Parathyroid adenoma (tissue), 2 donors: Measurements from ENCODE around the gene SYTL2.

Experiments
- H2AFZ ChIP-seq: fragments of 300-600 bp; sonication (generic); one replicate; pipeline ENCODE4 v1.7.0; 2017; ENCODE audit warnings: antibody characterized with exemption, mild to moderate bottlenecking
- H3K27ac ChIP-seq: fragments of 300-600 bp; sonication (generic); one replicate; pipeline ENCODE4 v1.7.0; 2017
- H3K27me3 ChIP-seq: fragments of 300-600 bp; sonication (generic); one replicate; pipeline ENCODE4 v1.7.0; 2017; ENCODE audit warnings: low read length; ENCODE audit not compliant: control insufficient read depth, insufficient read depth
- H3K36me3 ChIP-seq: fragments of 300-600 bp; sonication (generic); one replicate; pipeline ENCODE4 v1.7.0; 2017; ENCODE audit warnings: low read length; ENCODE audit not compliant: control insufficient read depth, insufficient read depth
- H3K4me1 ChIP-seq: fragments of 300-600 bp; sonication (generic); one replicate; pipeline ENCODE4 v1.7.0; 2017; ENCODE audit warnings: control low read depth
- H3K4me2 ChIP-seq: fragments of 300-600 bp; sonication (generic); one replicate; pipeline ENCODE4 v1.7.0; 2017; ENCODE audit warnings: low read length
- H3K4me3 ChIP-seq: fragments of 300-600 bp; sonication (generic); one replicate; pipeline ENCODE4 v1.7.0; 2017; ENCODE audit warnings: low read depth, low read length
- H3K79me2 ChIP-seq: fragments of 300-600 bp; sonication (generic); one replicate; pipeline ENCODE4 v1.7.0; 2017; ENCODE audit warnings: control low read depth
- H3K9ac ChIP-seq: fragments of 300-600 bp; sonication (generic); one replicate; pipeline ENCODE4 v1.7.0; 2017; ENCODE audit warnings: mild to moderate bottlenecking
- H3K9me3 ChIP-seq: fragments of 300-600 bp; sonication (generic); one replicate; pipeline ENCODE4 v1.7.0; 2017; ENCODE audit warnings: low read length; ENCODE audit not compliant: control insufficient read depth
- TF ChIP-seq, protein P1 (sequence below): fragments of 300-600 bp; sonication (generic); IDR thresholded peaks from one replicate; pipeline ENCODE4 v1.7.0; 2017; ENCODE audit warnings: antibody characterized with exemption, mild to moderate bottlenecking
- donor health status: primary hyperparathyroidism.

SYTL2 gene

GRCh38 chr11:85756401-85757200, 54.3 kb downstream of the SYTL2 start:
- Histone ChIP-seq H3K4me3 (no peak overlapping the region), H3K36me3 (no peaks in the 10 kb centered on the region), H3K9me3 (no peaks in the 10 kb centered on the region), H3K79me2 (no peaks in the 10 kb centered on the region), H3K27ac (no peak overlapping the region), H3K4me2 (no peak overlapping the region), H3K27me3 (no peaks in the 10 kb centered on the region), H3K4me1 (no peaks in the 10 kb centered on the region), H3K9ac (no peak overlapping the region), H2AFZ (no peak overlapping the region)
- TF ChIP-seq, protein P1, sequence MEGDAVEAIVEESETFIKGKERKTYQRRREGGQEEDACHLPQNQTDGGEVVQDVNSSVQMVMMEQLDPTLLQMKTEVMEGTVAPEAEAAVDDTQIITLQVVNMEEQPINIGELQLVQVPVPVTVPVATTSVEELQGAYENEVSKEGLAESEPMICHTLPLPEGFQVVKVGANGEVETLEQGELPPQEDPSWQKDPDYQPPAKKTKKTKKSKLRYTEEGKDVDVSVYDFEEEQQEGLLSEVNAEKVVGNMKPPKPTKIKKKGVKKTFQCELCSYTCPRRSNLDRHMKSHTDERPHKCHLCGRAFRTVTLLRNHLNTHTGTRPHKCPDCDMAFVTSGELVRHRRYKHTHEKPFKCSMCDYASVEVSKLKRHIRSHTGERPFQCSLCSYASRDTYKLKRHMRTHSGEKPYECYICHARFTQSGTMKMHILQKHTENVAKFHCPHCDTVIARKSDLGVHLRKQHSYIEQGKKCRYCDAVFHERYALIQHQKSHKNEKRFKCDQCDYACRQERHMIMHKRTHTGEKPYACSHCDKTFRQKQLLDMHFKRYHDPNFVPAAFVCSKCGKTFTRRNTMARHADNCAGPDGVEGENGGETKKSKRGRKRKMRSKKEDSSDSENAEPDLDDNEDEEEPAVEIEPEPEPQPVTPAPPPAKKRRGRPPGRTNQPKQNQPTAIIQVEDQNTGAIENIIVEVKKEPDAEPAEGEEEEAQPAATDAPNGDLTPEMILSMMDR: no peak

DNA sequence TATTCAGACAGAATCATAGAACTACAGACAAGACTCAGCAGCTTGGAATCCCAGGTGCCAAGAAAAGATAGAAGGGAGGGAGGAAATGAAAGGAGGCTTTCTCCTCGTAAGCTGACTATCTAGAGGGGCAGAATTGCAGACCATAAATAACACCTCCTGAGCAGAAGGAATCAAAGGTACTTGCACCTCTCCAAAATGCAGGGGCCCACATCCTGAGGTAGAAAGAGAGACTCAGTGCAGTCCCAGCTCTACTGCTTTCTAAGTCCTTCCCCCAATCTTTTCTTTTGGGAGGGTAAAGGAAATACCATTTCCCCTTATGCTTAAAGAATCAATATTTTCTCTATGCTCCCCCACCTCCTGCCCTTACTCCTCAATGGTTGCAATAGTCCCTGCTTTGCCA, 55.2 kb downstream of the SYTL2 start:
- no peak overlapping the region for H3K27ac ChIP-seq

GRCh38 chr11:85755285-85755684, 55.7 kb downstream of the SYTL2 start:
- TF ChIP-seq, protein P1: no peak
- Histone ChIP-seq H3K4me3 (no peak overlapping the region), H2AFZ (no peak overlapping the region), H3K9me3 (no peaks in the 10 kb centered on the region), H3K27ac (no peak overlapping the region), H3K4me1 (no peaks in the 10 kb centered on the region), H3K27me3 (no peaks in the 10 kb centered on the region), H3K9ac (no peak overlapping the region), H3K79me2 (no peaks in the 10 kb centered on the region), H3K36me3 (no peaks in the 10 kb centered on the region), H3K4me2 (no peak overlapping the region)

More for the DNA sequence above, 55.2 kb downstream of the SYTL2 start:
- H3K4me3 ChIP-seq: no peak overlapping the region
- H3K9ac ChIP-seq: no peak overlapping the region
- H3K79me2 ChIP-seq: no peaks in the 10 kb centered on the region
- H3K27me3 ChIP-seq: no peaks in the 10 kb centered on the region
- no peaks in the 10 kb centered on the region for H3K9me3 ChIP-seq
- H3K4me1 ChIP-seq: no peaks in the 10 kb centered on the region
- TF ChIP-seq, protein P1: no peak
- no peak overlapping the region for H3K4me2 ChIP-seq
- no peaks in the 10 kb centered on the region for H3K36me3 ChIP-seq
- H2AFZ ChIP-seq: no peak overlapping the region

DNA sequence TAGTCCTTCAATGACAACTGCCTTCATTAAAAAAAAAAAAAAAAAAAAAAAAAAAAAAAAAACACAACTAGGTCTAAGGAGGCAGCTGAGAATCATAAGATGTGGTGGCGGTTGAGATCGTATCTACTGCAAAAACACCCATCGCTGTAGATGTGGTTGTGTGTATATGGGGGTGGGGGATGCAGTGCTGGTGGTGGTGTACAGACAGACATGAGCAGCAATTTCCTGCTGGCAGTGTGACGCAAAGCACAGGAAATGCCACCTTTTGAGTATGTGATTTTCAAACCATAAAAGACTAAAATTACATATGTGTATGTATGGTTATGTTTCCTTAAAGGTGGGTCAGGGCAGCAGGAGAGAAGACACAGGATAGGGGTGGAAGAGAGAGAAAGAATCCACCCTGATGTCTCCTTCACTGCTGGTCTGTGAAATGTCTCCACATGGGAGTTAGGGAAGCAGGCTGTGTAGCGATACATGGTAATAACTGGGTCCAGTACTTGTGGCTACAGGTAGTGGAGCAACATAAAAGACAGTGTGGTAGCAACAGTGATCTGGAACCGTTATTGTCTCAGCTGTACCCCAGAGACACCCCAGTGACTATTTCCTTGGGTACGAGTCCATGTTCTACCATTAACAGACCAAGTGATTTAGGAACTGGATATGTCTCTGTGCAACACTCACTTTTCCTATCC, 57.9 kb downstream of the SYTL2 start:
- Histone ChIP-seq H3K4me2 (no peak overlapping the region), H3K27me3 (no peaks in the 10 kb centered on the region), H3K27ac (no peak overlapping the region), H3K4me1 (no peaks in the 10 kb centered on the region), H3K36me3 (no peaks in the 10 kb centered on the region), H3K4me3 (no peak overlapping the region), H3K9me3 (no peaks in the 10 kb centered on the region), H3K79me2 (no peaks in the 10 kb centered on the region), H2AFZ (no peak overlapping the region), H3K9ac (no peak overlapping the region)
- TF ChIP-seq, protein P1: no peak
